ENCODE results near the gene TRIM41.

Gene TRIM41

DNA sequence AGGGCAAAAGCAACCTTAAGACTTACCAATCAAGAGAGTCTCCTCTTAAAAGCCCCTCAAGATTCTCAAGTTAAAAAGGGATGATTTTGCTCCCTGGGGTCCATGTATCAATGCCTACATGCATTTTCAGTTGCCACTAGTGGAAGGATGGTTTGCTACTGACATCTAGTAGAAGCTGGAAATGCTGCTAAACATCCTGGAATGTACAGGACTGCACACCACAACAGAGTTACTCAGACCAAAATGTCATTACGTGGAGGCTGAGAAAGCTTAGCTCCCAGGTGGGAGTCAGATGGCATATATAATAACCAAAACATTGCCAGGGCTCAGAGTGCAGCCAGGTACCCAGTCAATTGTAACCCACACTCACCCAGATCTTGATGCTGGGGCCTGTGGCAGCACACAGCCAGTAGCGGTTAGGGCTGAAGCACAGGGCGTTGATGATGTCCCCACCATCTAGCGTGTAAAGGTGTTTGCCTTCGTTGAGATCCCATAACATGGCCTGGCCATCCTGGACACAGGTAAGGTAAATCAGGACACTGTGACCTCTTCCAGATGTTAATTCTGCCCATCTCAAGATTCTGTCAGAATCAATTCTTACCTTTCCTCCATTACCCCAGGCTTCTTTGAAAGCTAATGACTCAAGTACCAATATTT is 14.8 kb downstream of the TRIM41 start:
- Histone ChIP-seq H3K9ac (ENCODE audit: low read length) (no peak overlapping the region), H3K27ac (ENCODE audit: low read length) (no peak overlapping the region), H3K9me3 (ENCODE audit: control insufficient read depth, low read depth, low read length) (no peaks in the 10 kb centered on the region), H3K36me3 (ENCODE audit: control insufficient read depth, low read depth, low read length) (peaks cover 78% of the 10 kb centered on the region), H3K27me3 (ENCODE audit: control insufficient read depth, insufficient read depth, low read length) (no peaks in the 10 kb centered on the region), H3K4me1 (ENCODE audit: control insufficient read depth, low read depth, low read length) (peaks cover 10% of the 10 kb centered on the region), H3K4me3 (ENCODE audit: low read length) (no peak overlapping the region)

DNA sequence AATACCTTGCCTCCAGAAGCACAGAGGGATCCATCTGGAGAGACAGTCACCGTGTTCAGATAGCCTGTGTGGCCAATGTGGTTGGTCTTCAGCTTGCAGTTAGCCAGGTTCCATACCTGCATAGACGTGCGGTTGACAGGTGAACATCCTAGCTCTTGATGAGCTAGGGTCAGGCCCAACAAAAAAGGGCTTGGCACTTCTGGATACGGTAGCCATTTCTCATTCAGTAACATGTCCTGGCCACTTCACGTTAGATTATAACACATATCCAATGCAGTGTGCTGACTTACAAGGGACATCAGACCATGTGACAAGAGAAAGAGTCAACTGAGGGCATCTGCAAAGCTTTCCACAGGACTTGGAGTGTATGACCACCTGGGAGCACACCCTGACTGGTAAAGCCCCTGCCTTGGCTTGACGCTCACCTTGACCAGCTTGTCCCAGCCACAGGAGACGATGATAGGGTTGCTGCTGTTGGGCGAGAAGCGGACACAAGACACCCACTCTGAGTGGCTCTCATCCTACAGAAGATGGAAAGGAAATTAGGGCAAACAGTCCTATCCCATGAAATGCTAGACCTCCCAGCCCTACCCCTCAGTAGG is 16.1 kb downstream of the TRIM41 start:
- Histone ChIP-seq H3K9me3 (ENCODE audit: control insufficient read depth, low read depth, low read length) (no peaks in the 10 kb centered on the region), H3K9ac (ENCODE audit: low read length) (no peak overlapping the region), H3K27ac (ENCODE audit: low read length) (no peak overlapping the region), H3K4me1 (ENCODE audit: control insufficient read depth, low read depth, low read length) (peaks cover 10% of the 10 kb centered on the region), H3K4me3 (ENCODE audit: low read length) (no peak overlapping the region), H3K36me3 (ENCODE audit: control insufficient read depth, low read depth, low read length) (peaks cover 78% of the 10 kb centered on the region), H3K27me3 (ENCODE audit: control insufficient read depth, insufficient read depth, low read length) (no peaks in the 10 kb centered on the region)

DNA sequence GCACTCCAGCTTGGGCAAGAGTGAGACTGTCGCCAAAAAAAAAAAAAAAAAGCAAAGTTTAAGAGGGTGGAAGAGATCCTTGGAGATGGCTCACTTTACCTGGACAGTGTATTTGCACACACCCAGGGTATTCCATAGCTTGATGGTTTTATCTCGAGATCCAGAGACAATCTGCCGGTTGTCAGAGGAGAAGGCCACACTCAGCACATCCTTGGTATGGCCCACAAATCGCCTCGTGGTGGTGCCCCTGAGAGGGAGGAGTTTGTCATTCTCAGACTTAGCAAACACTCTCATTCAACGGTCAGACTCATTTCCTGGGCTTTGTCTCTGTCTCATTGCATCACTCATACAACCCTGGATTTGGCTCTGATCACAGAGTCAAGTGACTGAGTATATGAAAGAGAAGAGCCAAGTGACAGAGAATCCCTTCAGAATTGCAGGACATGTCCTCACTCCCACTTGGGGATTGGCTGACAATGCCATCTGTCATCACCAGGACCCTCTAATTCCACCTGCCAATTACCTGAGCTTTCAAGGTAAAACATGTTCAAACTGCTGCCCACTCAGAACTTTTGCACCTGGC is 18.4 kb downstream of the TRIM41 start:
- Histone ChIP-seq H3K27ac (ENCODE audit: low read length) (no peak overlapping the region), H3K9me3 (ENCODE audit: control insufficient read depth, low read depth, low read length) (no peaks in the 10 kb centered on the region), H3K9ac (ENCODE audit: low read length) (peak overlapping the region; percentile 96), H3K4me1 (ENCODE audit: control insufficient read depth, low read depth, low read length) (peaks cover 17% of the 10 kb centered on the region), H3K36me3 (ENCODE audit: control insufficient read depth, low read depth, low read length) (peaks cover 63% of the 10 kb centered on the region), H3K4me3 (ENCODE audit: low read length) (peak overlapping the region; percentile 97), H3K27me3 (ENCODE audit: control insufficient read depth, insufficient read depth, low read length) (no peaks in the 10 kb centered on the region)

DNA sequence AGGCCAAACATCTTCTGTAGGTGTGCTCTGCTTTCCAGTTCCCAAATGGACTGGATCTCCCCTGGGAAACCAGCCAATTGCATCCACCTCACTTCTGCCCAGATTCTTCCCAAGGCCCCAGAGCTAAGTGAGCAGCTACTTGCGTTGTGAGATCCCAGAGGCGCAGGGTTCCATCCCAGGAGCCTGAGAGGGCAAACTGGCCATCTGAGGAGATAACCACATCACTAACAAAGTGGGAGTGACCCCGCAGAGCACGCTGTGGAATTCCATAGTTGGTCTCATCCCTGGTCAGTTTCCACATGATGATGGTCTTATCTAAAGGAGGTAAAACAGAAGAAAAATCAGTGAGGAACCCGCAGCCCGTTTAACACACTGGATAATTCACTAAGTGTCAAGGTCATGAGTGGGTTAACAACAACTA is 19.0 kb downstream of the TRIM41 start:
- Histone ChIP-seq H3K4me3 (ENCODE audit: low read length) (peak overlapping the region; percentile 97), H3K9ac (ENCODE audit: low read length) (peak overlapping the region; percentile 96), H3K27ac (ENCODE audit: low read length) (no peak overlapping the region), H3K27me3 (ENCODE audit: control insufficient read depth, insufficient read depth, low read length) (no peaks in the 10 kb centered on the region), H3K36me3 (ENCODE audit: control insufficient read depth, low read depth, low read length) (peaks cover 57% of the 10 kb centered on the region), H3K4me1 (ENCODE audit: control insufficient read depth, low read depth, low read length) (peaks cover 17% of the 10 kb centered on the region), H3K9me3 (ENCODE audit: control insufficient read depth, low read depth, low read length) (no peaks in the 10 kb centered on the region)

DNA sequence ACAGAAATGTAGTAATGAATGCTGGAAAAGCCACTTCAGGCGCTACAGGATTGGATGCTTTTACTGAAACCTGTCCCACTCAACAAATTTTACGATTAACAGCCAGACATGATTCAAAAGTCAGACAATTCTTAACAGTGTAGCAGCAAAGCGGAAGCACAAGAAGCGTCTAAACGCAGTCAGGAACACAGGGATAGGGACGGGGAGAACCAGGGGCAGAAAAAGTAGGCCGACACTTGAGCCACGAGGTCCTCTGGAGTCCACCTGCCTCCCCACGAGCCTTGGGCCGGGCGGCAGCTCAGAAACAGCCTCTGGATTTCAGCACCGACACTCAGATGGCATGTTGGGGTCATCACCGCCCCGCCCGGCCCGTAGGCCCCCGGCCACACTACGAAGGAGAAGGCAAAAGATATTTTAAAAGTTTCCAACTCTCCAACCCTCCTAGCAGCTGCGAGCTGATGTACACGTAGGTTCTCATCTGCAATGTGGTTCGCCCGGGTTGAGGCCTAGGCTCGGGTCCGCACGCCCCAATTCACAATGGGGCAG is 20.0 kb downstream of the TRIM41 start:
- Histone ChIP-seq H3K27ac (ENCODE audit: low read length) (peak overlapping the region; percentile 86), H3K36me3 (ENCODE audit: control insufficient read depth, low read depth, low read length) (peaks cover 47% of the 10 kb centered on the region), H3K9me3 (ENCODE audit: control insufficient read depth, low read depth, low read length) (no peaks in the 10 kb centered on the region), H3K4me3 (ENCODE audit: low read length) (peak overlapping the region; percentile 97), H3K9ac (ENCODE audit: low read length) (peak overlapping the region; percentile 96), H3K27me3 (ENCODE audit: control insufficient read depth, insufficient read depth, low read length) (no peaks in the 10 kb centered on the region), H3K4me1 (ENCODE audit: control insufficient read depth, low read depth, low read length) (peaks cover 19% of the 10 kb centered on the region)

DNA sequence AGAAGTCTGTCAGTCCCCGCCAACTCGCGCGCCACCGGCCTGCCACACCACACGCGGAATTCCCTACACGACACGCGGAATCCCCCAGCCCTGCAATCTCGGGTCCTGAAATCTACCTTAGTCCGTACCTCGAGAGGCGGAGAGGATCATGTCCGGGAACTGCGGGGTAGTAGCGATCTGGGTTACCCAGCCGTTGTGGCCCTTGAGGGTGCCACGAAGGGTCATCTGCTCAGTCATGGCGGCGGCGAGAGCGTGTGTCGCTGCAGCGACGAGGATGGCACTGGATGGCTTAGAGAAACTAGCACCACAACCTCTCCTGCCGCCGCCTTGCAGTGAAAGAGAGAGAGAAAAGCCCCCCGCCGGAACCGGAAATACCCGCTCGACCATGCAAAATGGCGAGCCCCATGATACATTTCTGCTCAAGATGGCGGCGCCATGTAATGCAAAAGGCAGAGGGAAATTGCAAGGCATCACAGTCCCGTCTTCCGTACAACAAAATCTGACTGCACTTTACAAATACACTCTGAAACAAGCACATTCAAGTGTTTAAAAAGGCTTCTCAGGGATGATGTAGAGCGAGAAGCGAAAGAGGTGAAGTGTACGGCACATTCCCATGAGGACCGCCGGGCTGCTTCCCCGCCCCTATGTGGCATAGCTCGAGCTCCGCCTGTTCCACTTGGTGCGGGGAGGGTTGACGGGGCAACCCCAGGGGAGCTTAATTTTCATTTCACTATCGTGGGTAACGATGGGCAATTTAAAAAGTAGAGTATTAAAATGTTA is 20.7 kb downstream of the TRIM41 start, which contains the start of gene RACK1:
RACK1 (minus strand) TSS at position 343 of the 780 bp plus-strand sequence; CDS start at position 237, 106 bp downstream.
- Histone ChIP-seq H3K4me1 (ENCODE audit: control insufficient read depth, low read depth, low read length) (peaks cover 20% of the 10 kb centered on the region), H3K27me3 (ENCODE audit: control insufficient read depth, insufficient read depth, low read length) (no peaks in the 10 kb centered on the region), H3K9me3 (ENCODE audit: control insufficient read depth, low read depth, low read length) (no peaks in the 10 kb centered on the region), H3K27ac (ENCODE audit: low read length) (peak within 1 kb of the TSS; percentile 86), H3K36me3 (ENCODE audit: control insufficient read depth, low read depth, low read length) (peaks cover 40% of the 10 kb centered on the region), H3K9ac (ENCODE audit: low read length) (peak within 1 kb of the TSS; percentile 96), H3K4me3 (ENCODE audit: low read length) (peak within 1 kb of the TSS; percentile 97)

DNA sequence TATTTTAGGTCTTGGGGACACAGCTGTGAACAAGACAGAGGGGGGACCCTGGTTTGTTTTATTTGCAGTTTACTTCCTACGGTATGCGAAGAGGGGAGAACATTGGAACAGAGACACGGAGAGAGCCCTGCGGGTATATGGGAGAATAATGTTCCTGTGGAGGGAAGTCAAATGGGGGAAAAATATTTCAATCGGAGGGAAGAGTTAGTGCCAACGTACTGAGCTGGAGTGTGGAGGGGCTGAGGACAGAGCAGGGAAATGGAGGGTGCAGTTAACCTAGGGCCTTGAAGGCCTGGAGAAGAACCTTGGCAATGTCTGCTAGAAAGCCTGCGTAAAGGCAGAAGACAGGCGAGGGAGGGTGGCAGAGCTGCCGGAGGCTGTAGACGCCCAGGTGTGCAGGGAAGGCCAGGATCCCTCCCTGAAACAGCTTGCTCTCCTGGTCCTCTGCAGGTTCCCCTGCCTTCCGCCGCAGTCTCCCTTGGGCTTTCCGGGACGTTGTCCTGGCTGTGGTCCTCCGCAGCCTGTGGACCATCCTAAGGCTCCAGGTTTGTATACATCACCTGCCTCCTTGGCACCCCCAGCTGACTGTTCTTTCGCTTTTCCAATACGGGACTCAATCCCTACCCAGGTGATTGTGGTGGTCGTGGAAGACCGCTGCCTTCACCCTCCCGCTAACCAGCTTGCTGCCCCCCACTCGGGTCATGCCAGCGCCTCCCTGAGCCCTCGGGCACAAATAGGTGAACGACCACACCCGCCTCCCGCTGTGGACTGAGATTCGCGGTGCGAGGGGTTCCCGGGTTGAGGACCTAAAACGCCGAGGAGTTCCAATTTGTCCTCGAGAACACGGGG is 22.6 kb downstream of the TRIM41 start:
- Histone ChIP-seq H3K9me3 (ENCODE audit: control insufficient read depth, low read depth, low read length) (no peaks in the 10 kb centered on the region), H3K27ac (ENCODE audit: low read length) (no peak overlapping the region), H3K4me1 (ENCODE audit: control insufficient read depth, low read depth, low read length) (peaks cover 20% of the 10 kb centered on the region), H3K36me3 (ENCODE audit: control insufficient read depth, low read depth, low read length) (peaks cover 24% of the 10 kb centered on the region), H3K4me3 (ENCODE audit: low read length) (peak overlapping the region; percentile 85), H3K27me3 (ENCODE audit: control insufficient read depth, insufficient read depth, low read length) (no peaks in the 10 kb centered on the region), H3K9ac (ENCODE audit: low read length) (peak overlapping the region; percentile 91)

DNA sequence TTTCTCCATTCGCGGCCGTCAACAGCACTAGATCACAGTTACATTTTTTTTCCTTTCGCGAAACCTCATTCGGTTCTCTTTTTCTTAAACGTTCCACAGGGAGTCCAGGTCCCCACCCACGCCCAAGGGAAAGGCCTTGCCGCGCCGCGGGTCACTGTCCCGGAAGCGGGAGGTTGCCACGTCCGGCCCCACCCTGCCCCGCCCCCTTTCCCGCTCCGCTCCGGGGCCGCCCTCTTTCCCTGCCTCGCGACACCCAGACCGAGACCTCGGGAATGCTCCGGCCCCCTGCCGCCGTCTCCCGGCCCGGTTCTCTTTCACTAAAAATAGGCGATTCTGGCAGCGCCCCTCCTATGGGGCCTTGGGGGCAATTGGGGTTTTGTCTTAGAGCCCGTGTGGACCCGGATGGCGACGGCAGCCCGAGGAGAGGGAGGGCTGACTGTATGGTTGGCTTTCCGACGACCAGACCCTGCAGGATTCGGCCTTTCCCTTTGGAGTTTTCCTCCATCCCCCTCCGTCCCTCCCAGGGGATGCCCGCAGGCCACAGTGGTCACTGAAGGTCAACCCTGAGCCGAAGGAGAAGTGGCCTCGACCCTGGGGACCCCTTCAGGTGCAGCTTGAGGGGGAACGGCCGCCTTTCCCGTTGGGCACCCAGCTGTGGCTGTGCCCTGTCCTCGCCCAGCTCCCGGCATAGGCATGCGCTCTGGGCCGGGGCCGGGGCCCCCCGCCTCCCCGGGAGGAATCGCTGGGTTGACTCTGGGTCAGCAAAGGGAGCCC is 23.4 kb downstream of the TRIM41 start:
- peak overlapping the region; percentile 85 for H3K4me3 ChIP-seq (ENCODE audit: low read length)
- peak overlapping the region; percentile 69 for H3K27ac ChIP-seq (ENCODE audit: low read length)
- H3K9ac ChIP-seq (ENCODE audit: low read length), result peak overlapping the region; percentile 91
- H3K9me3 ChIP-seq (ENCODE audit: control insufficient read depth, low read depth, low read length), result no peaks in the 10 kb centered on the region
- H3K4me1 ChIP-seq (ENCODE audit: control insufficient read depth, low read depth, low read length), result peaks cover 20% of the 10 kb centered on the region
- H3K36me3 ChIP-seq (ENCODE audit: control insufficient read depth, low read depth, low read length), result peaks cover 18% of the 10 kb centered on the region
- no peaks in the 10 kb centered on the region for H3K27me3 ChIP-seq (ENCODE audit: control insufficient read depth, insufficient read depth, low read length)

DNA sequence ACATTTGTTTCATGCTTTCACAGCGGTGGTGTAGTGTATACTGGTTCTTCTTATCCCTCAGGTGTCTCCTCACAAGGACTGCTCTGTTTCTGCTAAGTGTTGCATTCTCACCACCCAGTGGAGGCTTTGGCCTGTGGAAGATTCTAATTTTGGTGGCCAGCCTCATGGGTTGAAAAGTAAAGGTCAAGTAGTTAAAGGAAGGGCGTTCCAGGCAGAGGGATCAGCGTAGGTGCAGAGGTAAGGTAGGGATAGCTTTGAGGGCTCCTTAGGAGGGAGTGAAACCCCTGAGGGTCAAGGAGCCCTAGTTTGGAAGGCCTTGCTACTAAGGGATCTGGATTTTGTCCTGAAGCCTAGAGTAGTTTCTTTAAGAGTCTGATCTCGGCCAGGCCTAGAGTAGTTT is 25.2 kb downstream of the TRIM41 start:
- peaks cover 5% of the 10 kb centered on the region for H3K36me3 ChIP-seq (ENCODE audit: control insufficient read depth, low read depth, low read length)
- peaks cover 11% of the 10 kb centered on the region for H3K4me1 ChIP-seq (ENCODE audit: control insufficient read depth, low read depth, low read length)
- no peaks in the 10 kb centered on the region for H3K9me3 ChIP-seq (ENCODE audit: control insufficient read depth, low read depth, low read length)
- peak overlapping the region; percentile 85 for H3K4me3 ChIP-seq (ENCODE audit: low read length)
- H3K27me3 ChIP-seq (ENCODE audit: control insufficient read depth, insufficient read depth, low read length), result no peaks in the 10 kb centered on the region
- H3K9ac ChIP-seq (ENCODE audit: low read length), result peak overlapping the region; percentile 91
- no peak overlapping the region for H3K27ac ChIP-seq (ENCODE audit: low read length)

DNA sequence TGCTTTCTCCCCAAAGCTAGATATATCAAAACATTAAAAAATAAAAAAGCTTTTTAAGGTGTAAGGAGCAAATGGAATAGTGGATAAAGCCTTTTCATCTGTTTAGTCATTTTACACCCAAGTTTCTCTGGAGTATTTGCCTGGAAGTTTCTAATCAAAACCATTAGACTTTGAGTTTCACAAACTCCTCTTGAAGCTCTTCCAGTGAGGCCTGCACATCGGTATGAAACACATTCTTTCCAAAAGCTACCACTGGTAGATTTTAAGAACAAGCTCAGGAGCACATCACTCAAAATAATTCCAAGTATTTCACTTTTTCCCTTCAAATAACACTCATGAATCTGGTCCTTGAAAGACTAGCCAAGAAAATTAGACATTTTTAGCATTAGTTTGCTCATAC is 32.2 kb downstream of the TRIM41 start:
- peaks cover 30% of the 10 kb centered on the region for H3K36me3 ChIP-seq (ENCODE audit: control insufficient read depth, low read depth, low read length)
- H3K4me3 ChIP-seq (ENCODE audit: low read length), result no peak overlapping the region
- no peak overlapping the region for H3K9ac ChIP-seq (ENCODE audit: low read length)
- H3K27ac ChIP-seq (ENCODE audit: low read length), result no peak overlapping the region
- H3K27me3 ChIP-seq (ENCODE audit: control insufficient read depth, insufficient read depth, low read length), result no peaks in the 10 kb centered on the region
- peaks cover 15% of the 10 kb centered on the region for H3K4me1 ChIP-seq (ENCODE audit: control insufficient read depth, low read depth, low read length)
- H3K9me3 ChIP-seq (ENCODE audit: control insufficient read depth, low read depth, low read length), result no peaks in the 10 kb centered on the region
